GM21526 (cell line): Measurements from ENCODE around the gene FOXD2.
"Not testable (repeated sequence)": the region's sequence is repeated elsewhere in the genome, so short reads cannot be mapped to it uniquely, and the experiment has no call there.

Experiments
- ATAC-seq: cut with Tn5 transposase; IDR thresholded peaks from one replicate; pipeline ENCODE4 v1.9.1; 2021; ENCODE audit warnings: moderate library complexity; ENCODE audit not compliant: unreplicated experiment, low FRiP score

FOXD2 gene

GRCh38 chr1:47439017-47439818 is 1.4 kb downstream of the FOXD2 start:
- ATAC-seq: no peak

- ATAC-seq: no peak
These were observed 2.2 kb downstream of the FOXD2 start for GRCh38 chr1:47439819-47440598.

- ATAC-seq: no peak
These were observed 2.8 kb downstream of the FOXD2 start for GRCh38 chr1:47440599-47441081.

GRCh38 chr1:47441450-47442106 is 3.7 kb downstream of the FOXD2 start:
- no peak for ATAC-seq

- no peak for ATAC-seq
These were observed 4.4 kb downstream of the FOXD2 start for GRCh38 chr1:47442202-47442601.

- ATAC-seq: no peak
These were observed 5.1 kb downstream of the FOXD2 start for GRCh38 chr1:47442842-47443529.

GRCh38 chr1:47443530-47444296 is 5.9 kb downstream of the FOXD2 start:
- ATAC-seq: no peak

- no peak for ATAC-seq
These were observed 6.4 kb downstream of the FOXD2 start for GRCh38 chr1:47444297-47444561.

GRCh38 chr1:47444562-47445465 is 7.0 kb downstream of the FOXD2 start:
- ATAC-seq: no peak

GRCh38 chr1:47445823-47446550 is 8.1 kb downstream of the FOXD2 start:
- no peak for ATAC-seq

GRCh38 chr1:47448462-47449222 is 10.8 kb downstream of the FOXD2 start:
- ATAC-seq: no peak

GRCh38 chr1:47449822-47450552 is 12.1 kb downstream of the FOXD2 start:
- ATAC-seq: no peak

GRCh38 chr1:47450606-47451005 is 12.8 kb downstream of the FOXD2 start:
- ATAC-seq: no peak

- ATAC-seq: no peak
These were observed 14.6 kb downstream of the FOXD2 start for GRCh38 chr1:47452426-47452825.

GRCh38 chr1:47453910-47454309 is 16.1 kb downstream of the FOXD2 start:
- ATAC-seq: not testable (repeated sequence)

- ATAC-seq: no peak
These were observed 18.4 kb downstream of the FOXD2 start for GRCh38 chr1:47456250-47456649.

GRCh38 chr1:47457547-47457946 is 19.7 kb downstream of the FOXD2 start:
- not testable (repeated sequence) for ATAC-seq
